ENCODE results near the gene SNX4. TPM values are rescaled to one million over a fixed set of nuclear protein-coding genes. Genes with fewer than 3 reads are reported as not detected.
A peak's percentile ranks its signal among the peaks of the same experiment; 100 is the strongest.

The SNX4 gene
- polyA plus RNA-seq, 2 of the 4 experiments (the other 2 are of a cell fraction), result 19.1 to 21.7 TPM

DNA sequence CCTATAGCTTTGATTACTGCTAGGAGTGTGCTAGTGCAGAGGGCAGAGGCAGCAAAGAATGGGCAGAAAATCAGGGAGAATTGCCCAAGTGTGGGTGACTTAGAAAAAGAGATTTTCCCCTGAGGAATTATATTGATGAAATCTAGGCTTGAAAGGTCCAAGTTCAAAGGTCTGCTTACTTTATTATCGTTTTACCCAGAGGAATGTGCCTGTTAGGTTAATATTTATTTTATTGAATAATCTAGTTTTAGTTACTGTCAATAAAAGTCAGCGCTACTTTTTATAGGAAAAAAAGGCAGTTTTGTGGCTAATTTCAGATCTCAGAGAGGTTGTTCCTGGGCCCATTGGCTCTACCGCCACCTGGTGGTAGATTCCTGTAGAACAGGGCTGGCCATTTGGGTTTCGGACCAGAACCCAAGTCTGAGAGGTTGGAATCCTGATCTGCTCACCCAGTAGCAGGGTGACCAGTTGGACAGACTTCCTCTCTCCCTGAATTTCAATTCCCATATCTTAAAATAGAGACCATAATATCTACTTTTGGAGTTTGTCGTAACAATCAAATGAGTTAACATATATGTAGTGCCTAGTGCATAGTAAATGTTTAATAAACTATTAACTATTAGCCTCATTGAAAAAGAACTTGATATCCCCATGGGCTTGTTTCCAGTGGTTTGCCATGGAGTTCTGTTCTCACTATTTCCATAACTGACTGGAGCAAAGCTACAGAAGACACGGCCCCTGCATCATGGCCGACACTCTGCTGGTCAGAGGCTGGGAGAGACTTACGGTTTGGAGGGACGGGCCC lies 82.2 kb downstream of the SNX4 start:
- H3K27ac ChIP-seq, result no peak overlapping the region
- H3K9me3 ChIP-seq, result no peaks in the 10 kb centered on the region
- FAIRE-seq (no peak), ATAC-seq (peak in 1 of 2 experiments; percentile 72; a peak in 3 of 6 replicates), DNase-seq (ENCODE audit: low read depth in 1 of 2, low spot score in 1 of 2) (peak; percentile 15 to 22)
- no peaks in the 10 kb centered on the region for H3K4me1 ChIP-seq
- POLR2A ChIA-PET, result no interaction called here
- TF ChIP-seq MAX (IDR thresholded peaks at IDR 0.05), result no peak
- no peak for TF ChIP-seq RNF2 (IDR thresholded peaks at IDR 0.05; ENCODE audit: borderline replicate concordance, low read depth)
- TF ChIP-seq PHF8 (IDR thresholded peaks at IDR 0.05; ENCODE audit: borderline replicate concordance, low read depth), result no peak
- no peak for TF ChIP-seq KDM1A (IDR thresholded peaks at IDR 0.05; ENCODE audit: low read depth)
- no peak for TF ChIP-seq CBX2 (IDR thresholded peaks at IDR 0.05; ENCODE audit: borderline replicate concordance, low read depth)
- TF ChIP-seq SMC3 (IDR thresholded peaks at IDR 0.05), result peak; percentile 85
- TF ChIP-seq GATA3 (IDR thresholded peaks at IDR 0.05; ENCODE audit: borderline replicate concordance), result no peak
- no peak for TF ChIP-seq HES2 (IDR thresholded peaks at IDR 0.05)
- peak; percentile 81 to 82 for TF ChIP-seq RAD21 (conservative IDR thresholded peaks at IDR 0.05 in 1 of 2, IDR thresholded peaks at IDR 0.05 in 1 of 2)
- TF ChIP-seq, protein P1, sequence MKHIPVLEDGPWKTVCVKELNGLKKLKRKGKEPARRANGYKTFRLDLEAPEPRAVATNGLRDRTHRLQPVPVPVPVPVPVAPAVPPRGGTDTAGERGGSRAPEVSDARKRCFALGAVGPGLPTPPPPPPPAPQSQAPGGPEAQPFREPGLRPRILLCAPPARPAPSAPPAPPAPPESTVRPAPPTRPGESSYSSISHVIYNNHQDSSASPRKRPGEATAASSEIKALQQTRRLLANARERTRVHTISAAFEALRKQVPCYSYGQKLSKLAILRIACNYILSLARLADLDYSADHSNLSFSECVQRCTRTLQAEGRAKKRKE (CRISPR knock-in tag; IDR thresholded peaks at IDR 0.05; ENCODE audit: low read depth), result no peak
- no peak for TF ChIP-seq HOXB13 (CRISPR knock-in tag; IDR thresholded peaks at IDR 0.05; ENCODE audit: low read depth)
- TF ChIP-seq, protein P2, sequence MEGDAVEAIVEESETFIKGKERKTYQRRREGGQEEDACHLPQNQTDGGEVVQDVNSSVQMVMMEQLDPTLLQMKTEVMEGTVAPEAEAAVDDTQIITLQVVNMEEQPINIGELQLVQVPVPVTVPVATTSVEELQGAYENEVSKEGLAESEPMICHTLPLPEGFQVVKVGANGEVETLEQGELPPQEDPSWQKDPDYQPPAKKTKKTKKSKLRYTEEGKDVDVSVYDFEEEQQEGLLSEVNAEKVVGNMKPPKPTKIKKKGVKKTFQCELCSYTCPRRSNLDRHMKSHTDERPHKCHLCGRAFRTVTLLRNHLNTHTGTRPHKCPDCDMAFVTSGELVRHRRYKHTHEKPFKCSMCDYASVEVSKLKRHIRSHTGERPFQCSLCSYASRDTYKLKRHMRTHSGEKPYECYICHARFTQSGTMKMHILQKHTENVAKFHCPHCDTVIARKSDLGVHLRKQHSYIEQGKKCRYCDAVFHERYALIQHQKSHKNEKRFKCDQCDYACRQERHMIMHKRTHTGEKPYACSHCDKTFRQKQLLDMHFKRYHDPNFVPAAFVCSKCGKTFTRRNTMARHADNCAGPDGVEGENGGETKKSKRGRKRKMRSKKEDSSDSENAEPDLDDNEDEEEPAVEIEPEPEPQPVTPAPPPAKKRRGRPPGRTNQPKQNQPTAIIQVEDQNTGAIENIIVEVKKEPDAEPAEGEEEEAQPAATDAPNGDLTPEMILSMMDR (IDR thresholded peaks at IDR 0.05), result peak; percentile 85
- TF ChIP-seq ZC3H11A (IDR thresholded peaks at IDR 0.05), result no peak
- H3K4me2 ChIP-seq, result no peak overlapping the region
- no peak overlapping the region for H3K4me3 ChIP-seq
- WGBS (ENCODE audit: missing lambda C conversion rate), result 55% methylated on average over 9 of the region's 9 CpGs
- CTCF ChIA-PET, result interaction anchor here (0.6 to 8.8 kb wide), 21 partner anchors 9 to 1566 kb away, joined by 3 to 96 read pairs (median 4); no protein-coding TSS in a partner anchor

DNA sequence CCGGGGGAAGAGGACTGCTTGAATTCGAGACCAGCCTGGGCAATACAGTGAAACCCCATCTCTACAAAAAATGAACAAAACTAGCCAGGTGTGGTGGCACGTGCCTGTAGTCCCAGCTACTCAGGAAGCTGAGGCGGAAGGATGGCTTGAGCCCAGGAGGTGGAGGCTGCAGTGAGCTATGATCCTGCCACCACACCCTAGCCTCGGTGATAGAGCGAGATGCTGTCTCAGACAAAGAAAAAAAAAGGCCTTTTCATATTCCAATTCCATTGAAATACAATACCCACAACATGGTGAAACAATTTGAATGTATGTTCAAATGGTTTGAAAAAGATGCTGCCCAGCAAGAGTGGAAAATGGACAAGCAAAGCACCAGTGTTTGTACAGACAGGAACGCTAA lies 83.1 kb downstream of the SNX4 start:
- 59% methylated on average over 6 of the region's 7 CpGs for WGBS (ENCODE audit: missing lambda C conversion rate)
- TF ChIP-seq, protein P1 (CRISPR knock-in tag; IDR thresholded peaks at IDR 0.05; ENCODE audit: low read depth), result no peak
- no peak for TF ChIP-seq SMC3 (IDR thresholded peaks at IDR 0.05)
- TF ChIP-seq RFX5 (IDR thresholded peaks at IDR 0.05), result no peak
- TF ChIP-seq RARB (CRISPR knock-in tag; IDR thresholded peaks at IDR 0.05), result no peak
- TF ChIP-seq FOXS1 (CRISPR knock-in tag; IDR thresholded peaks at IDR 0.05), result no peak
- TF ChIP-seq, protein P2 (IDR thresholded peaks at IDR 0.05), result no peak
- no peak for TF ChIP-seq FOSL2 (IDR thresholded peaks at IDR 0.05)
- TF ChIP-seq FOSL2 (CRISPR knock-in tag; IDR thresholded peaks at IDR 0.05), result no peak
- TF ChIP-seq TFCP2L1 (CRISPR knock-in tag; IDR thresholded peaks at IDR 0.05), result no peak
- TF ChIP-seq ZNF302 (CRISPR knock-in tag; IDR thresholded peaks at IDR 0.05), result no peak
- TF ChIP-seq HMGXB4 (CRISPR knock-in tag; IDR thresholded peaks at IDR 0.05; ENCODE audit: borderline replicate concordance), result no peak
- TF ChIP-seq, protein P3, sequence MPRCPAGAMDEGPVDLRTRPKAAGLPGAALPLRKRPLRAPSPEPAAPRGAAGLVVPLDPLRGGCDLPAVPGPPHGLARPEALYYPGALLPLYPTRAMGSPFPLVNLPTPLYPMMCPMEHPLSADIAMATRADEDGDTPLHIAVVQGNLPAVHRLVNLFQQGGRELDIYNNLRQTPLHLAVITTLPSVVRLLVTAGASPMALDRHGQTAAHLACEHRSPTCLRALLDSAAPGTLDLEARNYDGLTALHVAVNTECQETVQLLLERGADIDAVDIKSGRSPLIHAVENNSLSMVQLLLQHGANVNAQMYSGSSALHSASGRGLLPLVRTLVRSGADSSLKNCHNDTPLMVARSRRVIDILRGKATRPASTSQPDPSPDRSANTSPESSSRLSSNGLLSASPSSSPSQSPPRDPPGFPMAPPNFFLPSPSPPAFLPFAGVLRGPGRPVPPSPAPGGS (IDR thresholded peaks at IDR 0.05), result no peak
- no peak for TF ChIP-seq HDAC2 (IDR thresholded peaks at IDR 0.05)
- no peak for TF ChIP-seq ZC3H11A (IDR thresholded peaks at IDR 0.05)
- TF ChIP-seq USF2 (IDR thresholded peaks at IDR 0.05), result no peak
- no peak for TF ChIP-seq NR3C1 (IDR thresholded peaks at IDR 0.05)

More for the DNA sequence above, 83.1 kb downstream of the SNX4 start:
- FAIRE-seq (no peak), ATAC-seq (no peak), DNase-seq (ENCODE audit: low read depth in 1 of 2, low spot score in 1 of 2) (no peak)
- POLR2A ChIA-PET, result no interaction called here
- no peaks in the 10 kb centered on the region for H3K4me1 ChIP-seq
- CTCF ChIA-PET, result interaction anchor here (0.9 to 8.8 kb wide), 8 partner anchors 8 to 676 kb away, joined by 3 to 96 read pairs (median 4); partner anchors contain the start of gene MUC13
- no peak overlapping the region for H3K4me3 ChIP-seq
- no peak overlapping the region for H3K27ac ChIP-seq
- no peak overlapping the region for H3K4me2 ChIP-seq
- no peaks in the 10 kb centered on the region for H3K9me3 ChIP-seq

Measured in A549 (cell line).